ENCODE measurements around the gene GRID2.

DNA sequence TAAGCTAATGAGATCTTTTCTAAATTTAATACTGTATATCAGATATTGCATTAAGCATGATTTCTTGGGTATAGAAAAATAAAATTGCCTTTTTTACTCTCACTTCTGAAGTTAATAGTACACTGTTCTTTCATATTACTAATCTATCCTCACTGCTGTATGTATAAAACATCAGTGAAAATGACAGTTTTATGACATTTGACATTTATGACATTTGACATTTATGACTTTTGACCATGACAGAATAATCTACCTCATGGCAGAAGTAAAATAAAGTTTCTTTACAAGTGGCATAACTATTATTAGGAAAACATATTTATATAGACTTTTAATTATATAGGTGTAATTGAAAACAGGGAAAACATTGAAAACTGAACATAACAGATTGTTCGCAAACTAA, 13.3 kb downstream of the GRID2 start:
- TF ChIP-seq CTCF (optimal IDR thresholded peaks at IDR 0.05 in 1 of 3, IDR thresholded peaks at IDR 0.05 in 1 of 3, conservative IDR thresholded peaks at IDR 0.05 in 1 of 3; ENCODE audit: extremely low read depth in 1 of 3, insufficient read depth in 2 of 3, low read length in 3 of 3) (no peak), EZH2 (IDR thresholded peaks at IDR 0.05; ENCODE audit: low read length) (no peak)
